ES-I3 (cell line): Measurements from ENCODE around the gene HMG20B.
A peak's percentile ranks its signal among the peaks of the same experiment; 100 is the strongest.

Experiments used
- H3K36me3 ChIP-seq: 2 replicates; pipeline ENCODE4 v1.6.1; 2013; ENCODE audit warnings: mild to moderate bottlenecking, low read length, control low read depth, moderate library complexity; ENCODE audit not compliant: insufficient read depth
- H3K4me1 ChIP-seq: 2 replicates; pipeline ENCODE4 v1.6.1; 2013; ENCODE audit warnings: mild to moderate bottlenecking, control low read depth, low read length; ENCODE audit not compliant: insufficient read depth
- H3K9ac ChIP-seq: 2 replicates; pipeline ENCODE4 v1.6.1; 2013; ENCODE audit warnings: low read depth, mild to moderate bottlenecking, low read length, moderate library complexity
- H3K9me3 ChIP-seq: 2 replicates; pipeline ENCODE4 v1.6.1; 2013; ENCODE audit warnings: mild to moderate bottlenecking, low read length, moderate library complexity; ENCODE audit not compliant: control insufficient read depth, insufficient read depth

HMG20B gene

DNA sequence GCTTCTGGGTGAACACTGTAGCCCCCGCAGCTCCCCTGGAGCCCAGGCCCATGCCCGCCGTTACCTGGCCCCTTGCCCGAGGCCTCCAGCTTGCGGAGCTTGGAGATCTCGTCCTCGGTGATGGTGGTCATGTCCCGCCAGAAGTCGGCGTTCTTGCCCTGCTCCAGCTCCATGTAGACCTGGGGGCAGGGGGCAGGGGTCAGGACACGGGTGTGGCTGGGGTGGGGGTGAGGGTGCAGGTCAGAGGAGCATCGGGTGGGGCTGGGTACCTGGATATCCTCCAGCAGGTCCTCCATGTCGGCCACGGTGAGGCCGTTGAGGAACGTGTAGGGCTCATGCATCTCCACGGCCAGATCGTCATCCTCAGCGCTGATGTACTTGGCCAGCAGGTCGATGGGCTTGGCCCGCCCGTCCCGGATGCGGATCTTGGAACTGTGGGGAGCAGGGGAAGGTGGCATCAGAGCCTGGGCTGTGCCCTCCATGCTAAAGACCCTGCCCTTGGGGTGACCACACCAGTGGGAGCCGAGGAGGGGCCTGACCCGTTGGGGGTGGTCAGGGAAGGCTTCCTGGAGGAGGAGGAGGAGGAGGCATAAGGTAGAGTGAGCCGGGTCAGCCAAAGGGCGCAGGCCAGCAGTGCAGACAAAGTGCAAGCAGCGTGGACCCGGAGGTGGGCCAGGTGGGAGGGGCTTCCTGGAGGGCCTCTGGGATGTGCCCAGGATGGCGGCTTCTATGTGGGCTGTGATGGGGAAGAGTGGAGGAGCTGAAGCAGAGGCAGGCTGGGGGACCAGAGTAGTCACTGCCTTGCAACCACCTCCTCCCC is 46.3 kb downstream of the HMG20B start:
- H3K9me3 ChIP-seq: no peaks in the 10 kb centered on the region
- H3K9ac ChIP-seq: no peak overlapping the region
- no peaks in the 10 kb centered on the region for H3K36me3 ChIP-seq
- H3K4me1 ChIP-seq: peaks cover 3% of the 10 kb centered on the region; the same call in 1 of the 2 replicates

DNA sequence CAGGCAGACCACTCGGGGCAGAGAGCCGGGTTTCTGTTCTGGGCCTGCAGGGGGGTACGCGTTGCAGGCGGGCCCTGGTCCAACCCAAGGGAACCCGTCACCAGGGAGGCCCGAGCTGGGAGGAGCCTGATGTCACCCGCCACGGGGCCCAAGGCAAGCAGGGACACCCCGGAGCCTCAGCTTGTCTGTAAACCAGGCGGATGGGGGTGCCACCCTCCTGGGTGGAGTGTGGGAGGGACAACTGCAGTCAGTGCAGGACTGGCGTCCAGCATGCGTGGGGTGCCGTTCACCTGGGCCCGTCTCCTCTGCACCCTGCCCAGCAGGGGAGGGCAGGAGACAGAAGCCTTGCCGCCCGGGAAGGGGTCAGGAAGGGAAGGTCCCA is 46.9 kb downstream of the HMG20B start:
- no peak overlapping the region for H3K9ac ChIP-seq
- peaks cover 3% of the 10 kb centered on the region; the same call in 1 of the 2 replicates for H3K4me1 ChIP-seq
- no peaks in the 10 kb centered on the region for H3K9me3 ChIP-seq
- no peaks in the 10 kb centered on the region for H3K36me3 ChIP-seq

DNA sequence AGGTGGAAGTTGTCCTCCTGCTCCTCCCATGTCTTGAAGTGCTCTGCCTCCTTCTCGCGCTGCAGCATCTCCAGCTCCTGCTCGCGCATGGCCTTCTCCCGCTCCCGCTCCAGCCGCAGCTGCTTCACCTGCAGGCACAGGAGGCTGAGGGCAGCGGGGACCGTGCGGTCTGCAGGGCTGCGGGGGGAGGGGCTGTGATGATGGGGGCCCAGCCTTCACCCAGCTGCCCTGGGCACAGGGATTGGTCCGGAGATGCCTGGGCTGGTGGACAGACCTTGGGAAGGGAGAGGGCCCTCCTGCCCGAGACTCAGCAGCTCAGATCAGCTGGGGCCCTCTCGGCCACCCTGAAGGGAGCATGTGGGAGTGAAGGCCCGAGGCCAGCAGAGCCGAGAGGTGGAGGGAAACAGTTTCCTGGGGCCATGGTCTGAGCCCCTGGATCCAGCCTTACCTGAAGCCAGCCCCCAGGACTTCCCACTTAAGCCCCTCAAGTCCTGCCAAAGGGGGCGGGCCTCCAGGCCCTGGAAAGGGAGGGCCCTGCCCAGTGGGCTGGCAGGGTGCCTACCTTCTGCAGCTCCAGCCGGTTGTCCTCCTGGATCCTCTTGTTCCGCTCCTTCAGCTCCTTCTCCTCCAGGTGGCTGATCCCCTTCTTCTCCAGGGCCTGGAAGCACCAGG is 47.5 kb downstream of the HMG20B start:
- no peak overlapping the region for H3K9ac ChIP-seq
- H3K36me3 ChIP-seq: no peaks in the 10 kb centered on the region
- H3K4me1 ChIP-seq: peaks cover 3% of the 10 kb centered on the region; the same call in 1 of the 2 replicates
- no peaks in the 10 kb centered on the region for H3K9me3 ChIP-seq

DNA sequence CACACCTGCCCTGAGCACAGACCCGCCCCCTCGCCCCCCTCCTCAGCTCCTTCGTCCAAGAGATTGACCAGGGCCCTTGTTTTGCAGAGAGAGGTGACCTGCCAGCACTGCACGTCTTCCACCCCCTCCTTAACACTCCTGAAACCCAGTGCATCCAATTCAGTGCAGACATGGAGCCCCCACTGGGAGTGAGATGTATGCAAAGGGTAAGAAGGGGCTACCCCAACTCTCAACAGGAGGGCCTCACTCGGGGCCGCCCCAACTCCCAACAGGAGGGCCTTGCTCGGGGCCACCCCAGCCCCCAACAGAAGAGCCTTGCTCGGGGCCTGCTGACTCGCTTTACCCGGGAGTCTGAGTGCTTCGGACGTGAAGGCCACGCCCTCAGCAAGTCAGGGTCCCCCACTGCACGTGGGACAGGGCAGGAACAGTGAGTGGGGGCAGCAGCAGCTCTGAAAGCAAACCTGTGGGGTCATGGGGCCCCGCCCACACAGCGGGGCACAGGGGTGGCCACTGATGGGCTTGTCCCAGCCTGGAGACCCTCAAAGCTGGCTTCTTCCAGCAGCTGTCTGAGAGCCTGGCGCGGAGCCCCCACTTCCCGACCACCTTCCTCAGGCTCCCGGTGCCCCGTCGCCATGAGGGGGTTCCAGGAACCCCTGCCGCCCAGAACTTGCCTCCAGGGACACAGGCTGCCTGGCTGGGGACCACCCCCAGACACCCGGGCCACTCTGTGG is 48.2 kb downstream of the HMG20B start:
- Histone ChIP-seq H3K9me3 (no peaks in the 10 kb centered on the region), H3K9ac (no peak overlapping the region), H3K4me1 (peaks cover 3% of the 10 kb centered on the region; the same call in 1 of the 2 replicates), H3K36me3 (no peaks in the 10 kb centered on the region)

DNA sequence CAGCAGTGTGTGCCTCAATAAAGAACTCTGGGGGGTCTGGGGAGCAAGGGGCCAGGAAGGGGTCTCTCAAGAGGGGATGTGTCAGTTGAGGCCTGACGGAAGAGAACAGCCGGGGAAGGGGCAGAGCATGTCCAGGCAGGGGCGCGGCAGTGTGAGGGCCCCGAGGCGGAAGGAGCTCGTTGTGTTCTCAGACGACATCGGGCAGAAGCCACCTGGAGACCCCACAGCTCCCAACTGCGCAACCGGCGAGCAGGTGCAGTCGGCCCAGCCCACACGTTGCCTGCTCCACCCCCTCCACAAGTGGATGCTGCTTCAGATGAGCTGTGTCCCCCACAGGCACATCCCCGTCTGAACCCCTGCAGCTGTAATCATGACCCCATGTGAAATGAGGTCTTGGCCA is 48.9 kb downstream of the HMG20B start:
- Histone ChIP-seq H3K9ac (no peak overlapping the region), H3K36me3 (no peaks in the 10 kb centered on the region), H3K9me3 (no peaks in the 10 kb centered on the region), H3K4me1 (peaks cover 3% of the 10 kb centered on the region; the same call in 1 of the 2 replicates)

DNA sequence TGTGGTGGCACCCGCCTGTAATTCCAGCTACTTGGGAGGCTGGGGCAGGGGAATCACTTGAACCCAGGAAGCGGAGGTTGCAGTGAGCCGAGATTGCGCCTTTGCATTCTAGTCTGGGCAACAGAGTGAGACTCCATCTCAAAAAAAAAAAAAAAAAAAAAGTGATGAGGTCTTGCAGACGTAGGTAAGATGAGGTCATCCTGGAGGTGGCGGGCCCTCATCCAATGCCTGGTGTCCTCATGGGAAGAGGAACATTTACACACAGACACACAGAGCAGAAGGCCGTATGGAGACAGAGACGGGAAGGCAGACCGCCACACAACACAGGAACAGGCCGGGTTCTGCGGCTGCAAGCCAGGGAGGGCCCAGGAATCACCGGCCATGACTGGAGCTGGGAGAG is 49.5 kb downstream of the HMG20B start:
- Histone ChIP-seq H3K4me1 (peaks cover 3% of the 10 kb centered on the region; the same call in 1 of the 2 replicates), H3K9me3 (no peaks in the 10 kb centered on the region), H3K36me3 (no peaks in the 10 kb centered on the region), H3K9ac (no peak overlapping the region)

DNA sequence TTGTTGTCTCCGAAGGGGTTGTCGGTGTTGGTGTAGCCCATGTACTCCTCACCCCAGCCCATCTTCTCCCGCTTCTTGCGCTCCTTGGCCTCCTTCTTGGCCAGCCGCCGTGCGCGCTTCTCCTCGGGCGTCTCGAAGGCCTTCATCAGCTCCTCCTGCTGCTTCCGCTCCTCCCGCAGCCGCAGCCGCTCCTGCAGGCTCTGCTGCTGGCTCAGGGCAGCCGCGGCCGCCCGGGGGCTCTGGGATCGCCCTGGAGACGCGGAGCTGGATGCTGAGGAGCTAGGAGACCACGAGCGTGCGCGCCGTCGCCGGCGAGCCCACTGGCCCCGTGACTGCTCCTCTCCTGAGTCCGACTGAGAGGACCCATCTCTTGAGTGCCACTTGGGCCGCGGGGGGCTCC is 51.0 kb downstream of the HMG20B start:
- H3K36me3 ChIP-seq: no peaks in the 10 kb centered on the region
- no peaks in the 10 kb centered on the region for H3K9me3 ChIP-seq
- no peak overlapping the region for H3K9ac ChIP-seq
- no peaks in the 10 kb centered on the region for H3K4me1 ChIP-seq

DNA sequence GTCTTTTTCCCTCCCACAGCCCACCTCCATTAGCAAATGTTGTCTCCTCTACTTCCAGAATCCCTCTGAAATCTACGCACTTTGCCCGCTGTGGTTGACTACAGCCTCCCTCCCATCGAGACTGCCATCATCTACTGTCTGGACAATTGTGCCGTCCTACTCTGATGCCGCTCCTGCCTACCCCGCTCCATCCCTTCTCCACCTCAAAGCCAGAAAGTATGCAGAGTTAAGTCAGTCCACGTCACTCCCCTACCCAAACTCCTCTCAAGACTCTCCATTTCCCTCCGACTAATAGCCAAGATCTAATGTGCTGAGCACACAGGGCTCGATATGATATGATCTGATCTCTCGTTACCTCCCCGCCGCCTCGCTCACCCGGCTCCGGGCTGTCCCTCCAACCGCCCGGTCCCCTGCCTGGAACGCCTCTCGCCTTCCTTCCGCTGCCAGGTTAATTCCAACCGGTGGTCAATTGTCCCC is 53.3 kb downstream of the HMG20B start:
- no peaks in the 10 kb centered on the region for H3K4me1 ChIP-seq
- no peaks in the 10 kb centered on the region for H3K36me3 ChIP-seq
- H3K9me3 ChIP-seq: no peaks in the 10 kb centered on the region
- H3K9ac ChIP-seq: peak overlapping the region; percentile 98

DNA sequence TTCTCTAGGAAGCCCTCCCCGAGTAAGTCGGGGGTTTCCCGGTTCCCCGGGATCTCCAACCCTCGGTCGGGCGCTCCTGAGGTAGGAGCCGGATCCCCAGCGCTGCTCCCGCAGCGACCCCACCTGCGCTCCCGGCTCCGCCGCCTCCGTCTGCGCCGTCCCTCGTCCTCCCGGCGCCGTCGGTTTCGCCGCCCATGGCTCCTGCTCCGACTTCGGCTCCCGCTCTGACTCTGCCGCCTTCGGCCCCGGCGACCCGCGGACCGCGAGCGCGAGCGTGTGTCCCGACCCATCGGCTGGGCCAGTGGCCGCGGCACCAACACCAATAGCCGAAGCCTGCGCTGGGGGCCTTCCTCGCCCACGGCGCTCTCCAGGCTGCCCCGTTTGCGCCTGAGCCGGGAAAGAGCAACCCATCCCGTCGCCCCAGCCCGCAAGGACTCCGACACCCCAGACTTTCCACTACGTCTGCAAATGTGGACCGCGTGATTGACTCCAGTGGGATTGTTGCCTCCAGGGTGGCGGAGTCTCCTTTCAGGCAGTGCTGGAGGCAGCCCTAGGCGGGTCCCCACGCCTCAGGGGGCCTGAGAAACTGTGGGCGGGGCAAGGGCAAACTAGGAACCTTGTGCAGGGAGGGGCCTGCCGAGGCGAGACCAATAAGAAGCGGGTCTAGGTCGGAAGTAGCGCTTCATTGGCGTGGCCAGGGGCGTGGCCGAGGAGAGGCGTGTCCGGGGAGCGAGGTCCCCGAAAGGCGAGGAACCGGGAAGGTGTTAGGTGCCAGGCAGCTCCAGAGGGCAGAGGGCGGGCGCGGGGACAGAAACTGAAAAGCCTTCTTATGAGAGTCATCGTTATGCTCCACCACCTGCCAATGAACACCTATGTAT is 54.0 kb downstream of the HMG20B start, which contains the start of gene CACTIN:
Gene CACTIN, minus strand, starts transcription at position 318 of the 878 bp plus-strand sequence. Its CDS starts 28 bp downstream, at position 290.
- H3K9me3 ChIP-seq: no peaks in the 10 kb centered on the region
- H3K9ac ChIP-seq: peak within 1 kb of the TSS; percentile 98
- no peaks in the 10 kb centered on the region; the same call in 1 of the 2 replicates for H3K36me3 ChIP-seq
- no peaks in the 10 kb centered on the region for H3K4me1 ChIP-seq

DNA sequence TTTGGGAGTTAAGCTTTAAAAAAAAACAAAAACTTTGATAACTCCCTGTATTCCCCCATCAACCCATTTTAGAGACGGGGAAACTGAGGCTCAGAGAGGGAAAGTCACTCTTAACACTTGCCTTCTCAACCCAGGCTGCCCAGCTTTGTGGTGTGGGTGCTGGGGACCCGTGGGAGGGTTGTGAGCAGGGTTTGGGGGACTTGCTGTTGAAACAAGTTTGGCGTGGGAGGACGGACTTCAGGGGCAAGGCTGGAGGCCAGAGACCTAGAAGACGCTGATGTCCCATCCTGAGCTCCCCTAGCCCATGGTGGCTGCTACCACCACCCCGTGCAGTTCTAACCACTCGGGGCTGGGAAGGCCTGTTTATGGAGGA is 54.6 kb downstream of the HMG20B start:
- Histone ChIP-seq H3K4me1 (no peaks in the 10 kb centered on the region), H3K36me3 (peaks cover 2% of the 10 kb centered on the region; the same call in 1 of the 2 replicates), H3K9ac (peak overlapping the region; percentile 98; the same call in 1 of the 2 replicates), H3K9me3 (no peaks in the 10 kb centered on the region)
